ENCODE data around the gene VN1R5. TPM values are rescaled to one million over a fixed set of nuclear protein-coding genes. Genes with fewer than 3 reads are reported as not detected.
"Not testable (repeated sequence)": the region's sequence is repeated elsewhere in the genome, so short reads cannot be mapped to it uniquely, and the experiment has no call there.

Gene VN1R5
- not detected for total RNA-seq

DNA sequence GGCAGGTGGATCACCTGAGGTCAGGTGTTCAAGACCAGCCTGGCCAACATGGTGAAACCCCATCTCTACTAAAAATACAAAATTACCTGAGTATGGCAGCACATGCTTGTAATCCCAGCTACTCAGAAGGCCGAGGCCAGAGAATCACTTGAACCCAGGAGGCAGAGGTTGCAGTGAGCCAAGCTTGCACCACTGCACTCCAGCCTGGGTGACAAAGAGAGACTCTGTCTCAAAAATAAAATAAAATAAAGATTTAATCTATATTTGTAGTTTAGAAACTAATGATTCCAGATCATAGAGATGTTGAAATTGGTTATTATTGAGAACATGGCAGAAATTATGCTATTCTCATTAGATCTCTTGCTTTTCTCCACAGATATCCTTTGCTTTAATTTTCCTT lies at the start of gene VN1R5:
VN1R5 (plus strand) TSS at position 301 of the 400 bp plus-strand sequence.
- DNase-seq (ENCODE audit: low spot score), result not testable (repeated sequence)

- DNase-seq (ENCODE audit: low spot score), result no peak
These were observed 46.5 kb upstream of the VN1R5 start for GRCh38 chr1:247209396-247209795.

- no peak for DNase-seq (ENCODE audit: low spot score)
These were observed 45.9 kb upstream of the VN1R5 start for GRCh38 chr1:247210062-247210375.

GRCh38 chr1:247210376-247211117 lies 45.3 kb upstream of the VN1R5 start:
- DNase-seq (ENCODE audit: low spot score), result peak; percentile 98

GRCh38 chr1:247211339-247211738 lies 44.5 kb upstream of the VN1R5 start:
- no peak for DNase-seq (ENCODE audit: low spot score)

DNA sequence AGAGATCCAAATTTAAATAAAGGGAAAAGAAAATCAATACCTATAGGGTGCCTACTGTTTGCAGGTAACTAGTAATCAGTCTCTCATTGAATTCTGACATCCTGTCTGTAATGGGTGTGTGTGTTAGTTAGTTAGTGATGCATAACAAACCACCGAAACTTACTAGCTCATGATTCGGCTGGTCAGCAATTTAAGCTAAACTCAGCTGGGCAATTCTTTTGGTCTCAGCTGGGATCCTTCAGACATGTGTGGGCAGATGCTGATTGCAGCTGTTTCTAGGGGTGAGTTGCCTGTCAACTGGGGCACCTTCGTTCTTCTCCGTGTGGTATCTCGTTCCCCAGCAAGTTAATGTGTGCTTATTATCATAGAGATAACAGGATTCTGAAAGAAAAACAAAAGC lies 43.9 kb upstream of the VN1R5 start:
- DNase-seq (ENCODE audit: low spot score), result no peak

- no peak for DNase-seq (ENCODE audit: low spot score)
These were observed 43.0 kb upstream of the VN1R5 start for GRCh38 chr1:247212627-247213617.

DNA sequence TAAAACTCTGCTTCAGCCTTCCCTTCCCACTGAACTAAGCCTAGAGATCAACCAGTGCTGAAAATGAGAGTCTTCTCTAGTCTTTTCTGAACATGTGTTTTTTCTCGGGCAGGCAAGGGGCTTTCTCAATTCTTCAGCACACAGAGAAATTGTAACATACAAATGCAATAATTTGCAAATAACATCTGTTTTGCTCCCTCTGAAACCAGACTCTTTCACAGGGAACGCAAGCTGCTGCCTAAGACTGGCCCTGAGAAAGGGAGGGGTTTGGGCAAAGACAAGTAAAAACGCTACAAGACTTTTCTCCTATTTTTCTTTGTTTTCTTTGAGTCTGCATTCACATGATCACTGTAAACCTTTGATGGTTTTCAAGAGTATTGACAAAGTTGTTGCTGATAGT lies 39.6 kb upstream of the VN1R5 start:
- DNase-seq (ENCODE audit: low spot score), result no peak

GRCh38 chr1:247218121-247218651 lies 37.7 kb upstream of the VN1R5 start:
- DNase-seq (ENCODE audit: low spot score), result no peak

DNA sequence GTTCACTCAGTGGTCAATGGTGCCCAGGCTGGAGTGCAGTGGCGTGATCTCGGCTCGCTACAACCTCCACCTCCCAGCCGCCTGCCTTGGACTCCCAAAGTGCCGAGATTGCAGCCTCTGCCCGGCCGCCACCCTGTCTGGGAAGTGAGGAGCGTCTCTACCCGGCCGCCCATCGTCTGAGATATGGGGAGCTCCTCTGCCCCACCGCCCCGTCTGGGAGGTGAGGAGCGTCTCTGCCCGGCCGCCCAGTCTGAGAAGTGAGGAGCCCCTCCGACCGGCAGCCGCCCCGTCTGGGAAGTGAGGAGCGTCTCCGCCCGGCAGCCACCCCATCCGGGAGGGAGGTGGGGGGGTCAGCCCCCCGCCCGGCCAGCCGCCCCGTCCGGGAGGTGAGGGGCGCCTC lies 35.6 kb upstream of the VN1R5 start:
- not testable (repeated sequence) for DNase-seq (ENCODE audit: low spot score)

DNA sequence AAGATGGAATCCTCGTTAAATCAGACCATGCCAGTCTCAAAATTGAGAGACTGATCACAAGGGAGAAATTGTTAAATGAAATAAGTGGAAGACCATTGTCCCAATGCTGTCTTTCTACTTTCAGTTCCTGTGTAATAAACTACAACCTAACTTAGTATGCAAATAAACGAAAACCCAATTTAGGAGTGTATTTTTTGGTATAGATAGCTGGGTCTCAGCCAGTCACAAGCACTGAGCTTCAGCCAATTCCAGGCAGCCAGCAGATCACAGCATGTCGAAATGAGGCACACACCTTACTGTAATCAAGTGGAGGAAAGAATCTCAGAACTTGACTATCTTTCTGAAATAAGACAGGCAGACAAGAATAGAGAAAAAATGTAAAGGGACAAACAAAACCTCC lies 33.0 kb upstream of the VN1R5 start:
- no peak for DNase-seq (ENCODE audit: low spot score)

DNA sequence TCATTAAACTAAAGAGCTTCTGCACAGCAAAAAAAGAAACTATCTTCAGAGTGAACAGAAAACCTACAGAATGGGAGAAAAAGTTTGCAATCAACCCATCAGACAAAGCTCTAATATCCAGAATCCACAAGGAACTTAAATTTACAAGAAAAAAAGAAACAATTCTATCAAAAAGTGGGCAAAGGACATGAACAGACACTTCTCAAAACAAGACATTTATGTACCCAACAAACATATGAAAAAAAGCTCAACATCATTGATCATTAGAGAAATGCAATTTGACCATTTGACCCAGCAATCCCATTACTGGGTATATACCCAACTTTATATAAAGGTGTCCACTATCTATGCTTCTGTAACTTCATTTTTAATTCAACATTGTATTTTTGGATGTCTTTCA lies 31.1 kb upstream of the VN1R5 start:
- no peak for DNase-seq (ENCODE audit: low spot score)

DNA sequence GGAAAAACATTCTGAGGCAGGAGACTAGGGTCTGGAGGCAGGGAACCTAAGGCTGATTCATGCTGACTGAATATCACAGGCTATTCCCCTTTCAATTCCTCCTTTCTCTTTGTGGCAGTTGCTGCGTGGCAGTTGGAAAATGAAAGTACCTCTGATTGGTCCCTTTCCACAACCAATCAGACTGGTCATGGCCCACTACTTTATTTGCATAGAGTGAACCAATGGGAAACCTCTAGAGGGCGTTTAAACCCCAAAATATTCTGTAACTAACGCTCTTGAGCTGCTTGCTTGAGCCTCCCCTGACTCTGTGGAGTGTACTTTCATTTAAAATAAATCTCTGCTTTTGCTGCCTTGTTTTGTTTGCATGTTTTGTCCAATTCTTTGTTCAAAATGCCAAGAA lies 27.7 kb upstream of the VN1R5 start:
- no peak for DNase-seq (ENCODE audit: low spot score)

DNA sequence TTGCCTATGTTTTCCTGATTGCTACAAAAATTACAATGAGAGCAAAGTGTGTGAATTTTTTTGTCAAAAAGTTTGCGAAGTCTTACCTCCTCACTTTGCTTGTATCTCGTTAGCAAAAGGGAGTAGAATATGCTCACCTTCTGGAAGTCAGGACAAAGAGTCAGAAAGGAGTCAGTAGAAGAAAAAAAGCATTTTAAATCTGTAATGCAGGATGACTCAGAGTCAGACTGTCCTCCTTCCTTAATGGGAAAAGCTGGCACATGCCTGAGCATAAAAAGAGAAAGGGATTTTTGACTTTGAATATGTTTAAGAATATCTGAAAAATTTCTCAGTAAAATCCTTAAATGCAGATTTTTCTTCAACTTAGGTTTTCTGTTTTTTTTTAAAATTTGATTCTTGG lies 14.2 kb upstream of the VN1R5 start:
- no peak for DNase-seq (ENCODE audit: low spot score)

DNA sequence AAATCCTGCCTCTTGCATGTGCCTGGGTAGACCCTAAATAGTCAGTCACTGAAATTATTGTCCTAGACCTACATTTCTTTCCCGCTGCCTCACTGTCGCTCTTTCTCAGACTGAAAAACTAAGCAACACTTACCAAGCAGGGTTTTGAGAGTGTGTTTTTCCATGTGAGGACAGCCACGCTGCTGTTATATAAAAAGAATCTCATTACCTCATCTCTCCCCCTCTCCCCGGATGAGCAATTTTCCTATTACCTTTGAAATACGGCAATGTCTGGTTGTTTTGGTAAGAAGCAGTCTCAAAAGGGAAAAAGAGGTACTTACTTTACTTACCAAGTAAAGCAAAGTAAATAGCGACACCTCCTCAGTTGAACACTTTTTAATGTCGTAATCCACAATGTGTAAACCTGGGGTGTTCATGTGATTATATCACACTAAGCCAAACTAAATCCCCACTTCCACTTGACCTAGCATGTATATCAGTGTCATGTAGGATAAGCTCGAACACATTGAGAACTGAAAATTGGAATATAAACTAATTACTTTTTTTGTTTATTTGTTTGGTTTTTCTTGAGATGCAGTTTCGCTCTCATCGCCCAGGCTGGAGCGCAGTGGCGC lies 12.2 kb upstream of the VN1R5 start:
- no peak for DNase-seq (ENCODE audit: low spot score)

GRCh38 chr1:247246325-247247115 lies 9.4 kb upstream of the VN1R5 start:
- no peak for DNase-seq (ENCODE audit: low spot score)

DNA sequence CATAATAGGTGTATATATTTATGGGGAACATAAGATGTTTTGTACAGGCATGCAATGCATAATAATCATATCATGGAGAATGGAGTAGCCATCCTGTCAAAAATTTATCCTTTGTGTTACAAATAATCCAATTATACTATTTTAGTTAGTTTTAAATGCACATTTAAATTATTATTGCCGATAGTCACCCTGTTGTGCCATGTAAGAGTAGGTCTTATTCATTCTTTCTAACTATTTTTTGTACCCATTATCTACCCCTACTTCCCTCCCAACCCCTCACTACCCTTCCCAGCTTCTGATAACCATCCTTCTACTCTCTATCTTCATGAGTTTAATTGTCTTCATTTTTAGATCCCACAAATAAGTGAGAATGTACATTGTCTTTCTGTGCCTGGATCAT lies 8.3 kb upstream of the VN1R5 start:
- no peak for DNase-seq (ENCODE audit: low spot score)

DNA sequence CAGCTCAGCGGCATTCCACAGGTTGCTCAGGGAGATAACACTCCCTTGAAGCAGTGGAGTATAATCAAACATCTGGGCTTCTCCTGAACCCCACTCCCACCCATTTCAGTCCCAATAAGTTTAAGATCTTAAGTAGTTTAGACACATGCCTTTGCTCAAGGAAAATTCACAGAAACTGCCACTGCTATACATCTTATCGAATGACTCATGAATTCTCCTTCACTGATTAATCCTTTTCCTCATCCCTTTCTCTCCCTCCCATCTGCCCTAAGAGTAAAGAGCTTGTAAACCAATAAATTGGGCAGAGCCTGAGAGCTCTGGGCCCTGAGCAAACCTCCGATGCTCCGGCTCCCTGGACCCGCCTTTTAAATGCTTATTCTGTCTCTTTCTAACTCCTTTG lies 10.2 kb downstream of the VN1R5 start:
- DNase-seq (ENCODE audit: low spot score), result no peak

GRCh38 chr1:247268390-247269045 lies 12.6 kb downstream of the VN1R5 start:
- DNase-seq (ENCODE audit: low spot score), result no peak

DNA sequence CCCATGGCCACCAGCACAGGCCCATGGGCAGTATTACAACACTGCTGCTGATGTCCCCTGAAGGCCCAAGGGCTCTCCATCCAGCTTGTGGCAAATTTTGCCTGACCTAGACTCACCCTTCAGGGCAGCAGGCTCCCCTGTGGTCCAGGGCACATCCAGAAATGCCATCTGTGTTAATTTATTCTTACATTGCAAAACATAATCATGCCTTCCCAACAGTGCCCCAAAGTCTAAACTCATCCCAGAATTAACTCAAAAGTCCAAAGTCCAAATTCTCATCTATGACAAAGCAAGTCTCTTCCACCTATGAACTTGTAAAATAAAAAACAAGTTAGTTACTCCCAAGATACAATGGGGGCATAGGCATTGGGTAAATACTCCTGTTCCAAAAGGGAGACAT lies 13.3 kb downstream of the VN1R5 start:
- DNase-seq (ENCODE audit: low spot score), result no peak

DNA sequence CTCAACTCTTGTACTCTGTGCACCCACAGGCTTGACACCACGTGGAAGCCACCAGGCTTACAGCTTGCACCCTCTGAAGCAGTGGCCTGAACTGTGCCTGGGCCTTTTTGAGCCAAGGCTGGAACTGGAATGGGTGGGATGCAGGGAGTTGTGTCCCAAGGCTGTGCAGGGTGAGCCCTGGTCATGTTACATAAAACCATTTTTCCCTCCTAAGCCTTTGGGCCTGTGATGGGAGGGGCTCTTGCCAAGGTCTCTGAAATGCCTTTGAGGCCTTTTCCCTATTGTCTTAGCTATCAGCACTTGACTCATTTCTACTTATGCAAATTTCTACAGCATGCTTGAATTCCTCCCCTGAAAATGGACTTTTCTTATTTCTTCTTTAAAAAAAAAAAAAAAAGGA lies 14.1 kb downstream of the VN1R5 start:
- DNase-seq (ENCODE audit: low spot score), result no peak
